ENCODE measurements around the gene HID1.

HID1 gene

GRCh38 chr17:74939534-74939933 is 33.0 kb downstream of the HID1 start:
- TF ChIP-seq CTCF (IDR thresholded peaks at IDR 0.05; ENCODE audit: extremely low read depth, missing control alignments): no peak

GRCh38 chr17:74938194-74938950 is 34.2 kb downstream of the HID1 start:
- no peak for TF ChIP-seq CTCF (IDR thresholded peaks at IDR 0.05; ENCODE audit: extremely low read depth, missing control alignments)
- DNase-seq (ENCODE audit: low spot score): no peak

More at GRCh38 chr17:74939534-74939933, 33.0 kb downstream of the HID1 start:
- DNase-seq (ENCODE audit: low spot score): no peak

- TF ChIP-seq CTCF (IDR thresholded peaks at IDR 0.05; ENCODE audit: extremely low read depth, missing control alignments): no peak
- no peak for DNase-seq (ENCODE audit: low spot score)
These were observed 35.2 kb downstream of the HID1 start for GRCh38 chr17:74937064-74938051.

GRCh38 chr17:74936470-74936799 is 36.1 kb downstream of the HID1 start:
- no peak for TF ChIP-seq CTCF (IDR thresholded peaks at IDR 0.05; ENCODE audit: extremely low read depth, missing control alignments)
- no peak for DNase-seq (ENCODE audit: low spot score)

- DNase-seq (ENCODE audit: low spot score): no peak
These were observed 36.7 kb downstream of the HID1 start, which contains the start of gene OTOP3 for GRCh38 chr17:74935585-74936469. OTOP3 (plus strand) TSS chr17:74935898; CDS start chr17:74935922, 24 bp downstream.

GRCh38 chr17:74935048-74935447 is 37.5 kb downstream of the HID1 start:
- TF ChIP-seq CTCF (IDR thresholded peaks at IDR 0.05; ENCODE audit: extremely low read depth, missing control alignments): no peak
- DNase-seq (ENCODE audit: low spot score): no peak

More at GRCh38 chr17:74935585-74936469, 36.7 kb downstream of the HID1 start, which contains the start of gene OTOP3:
- TF ChIP-seq CTCF (IDR thresholded peaks at IDR 0.05; ENCODE audit: extremely low read depth, missing control alignments): no peak
